HG03025 (cell line): ENCODE measurements around the gene HTATIP2.
A peak's percentile ranks its signal among the peaks of the same experiment; 100 is the strongest.
"Not testable (repeated sequence)": the region's sequence is repeated elsewhere in the genome, so short reads cannot be mapped to it uniquely, and the experiment has no call there.

Source experiments
- ATAC-seq: cut with Tn5 transposase; IDR thresholded peaks from one replicate; pipeline ENCODE4 v1.9.1; 2021; ENCODE audit warnings: mild to moderate bottlenecking, moderate library complexity; ENCODE audit not compliant: unreplicated experiment, low FRiP score

HTATIP2 gene

DNA sequence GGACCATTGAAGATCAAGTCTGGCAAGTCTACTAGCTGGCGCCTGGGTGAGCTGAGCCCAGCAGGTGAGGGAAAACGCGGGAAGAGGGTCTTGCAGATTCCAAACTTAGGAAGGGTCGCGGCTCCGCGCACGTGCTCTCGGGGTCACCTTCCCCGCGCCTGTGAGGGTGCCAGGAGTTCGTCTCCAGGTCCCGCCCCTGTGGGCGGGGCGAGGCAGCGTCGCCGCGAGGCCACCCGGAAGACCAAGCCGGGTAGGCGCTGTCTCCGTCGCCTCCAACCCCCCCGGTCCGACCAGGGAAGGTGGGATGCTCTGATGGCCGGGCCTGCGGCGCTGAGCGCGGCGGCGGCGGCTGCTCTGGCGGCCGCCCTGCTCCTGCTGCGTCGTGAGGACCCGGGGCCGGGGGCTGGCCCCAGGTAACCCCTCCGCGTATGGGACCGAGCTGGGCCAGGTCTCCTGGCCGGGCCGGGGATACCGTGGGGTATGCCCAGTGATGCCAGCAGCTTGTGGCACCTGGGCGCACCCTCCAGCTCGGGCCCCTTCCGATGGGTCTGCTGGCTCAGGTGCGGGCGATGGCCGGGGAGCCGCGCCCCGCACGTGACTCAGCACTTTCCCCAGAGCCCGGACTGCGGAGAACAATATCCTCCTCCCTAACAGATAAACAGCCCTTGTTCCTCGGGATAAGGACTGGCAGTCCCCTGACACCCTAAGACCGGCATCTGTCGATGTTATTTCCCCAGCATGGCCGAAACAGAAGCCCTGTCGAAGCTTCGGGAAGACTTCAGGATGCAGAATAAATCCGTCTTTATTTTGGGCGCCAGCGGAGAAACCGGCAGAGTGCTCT is at the start of gene HTATIP2:
TSS of gene HTATIP2 (plus strand) at position 215 of the 841 bp plus-strand sequence. CDS start at position 739, 524 bp downstream.
- peak; percentile 94 for ATAC-seq

DNA sequence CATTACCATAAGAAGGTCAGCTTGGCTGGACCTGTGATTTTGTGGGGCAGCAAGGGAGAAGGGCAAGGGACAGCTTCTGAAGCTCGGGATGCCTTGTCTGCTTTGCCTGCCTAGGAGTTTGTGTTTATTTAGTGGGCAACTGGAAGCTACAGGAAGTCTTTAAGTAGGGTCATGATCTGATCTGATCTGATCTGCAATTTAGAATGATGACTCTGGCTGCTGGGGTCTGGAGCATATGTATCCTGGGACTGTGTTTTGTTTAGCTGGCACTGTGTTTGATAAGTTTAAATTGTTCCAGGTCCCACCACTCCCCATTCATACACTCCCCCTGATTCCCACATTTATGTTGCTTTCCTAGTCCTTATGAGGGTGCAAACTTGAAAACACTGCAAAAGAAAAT is 47.7 kb upstream of the HTATIP2 start:
- ATAC-seq, result no peak

DNA sequence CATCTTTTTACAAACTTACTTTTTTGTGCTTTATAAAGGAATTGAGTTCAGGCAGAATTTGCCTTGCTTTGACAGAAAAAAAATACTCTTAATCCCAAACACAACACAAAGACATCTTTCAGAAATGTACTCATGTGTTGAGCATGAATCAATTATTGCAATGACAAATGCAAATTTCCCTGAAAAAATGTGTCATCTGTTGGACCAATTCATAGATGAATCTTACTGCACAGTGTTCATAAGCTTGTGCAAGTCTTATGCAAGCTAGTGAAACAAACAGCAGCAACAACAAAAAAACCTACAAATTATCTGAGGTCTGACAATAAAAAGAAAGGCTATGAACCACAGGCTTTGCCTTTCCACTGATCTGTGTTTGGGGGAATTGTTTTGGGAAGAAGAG is 42.3 kb upstream of the HTATIP2 start:
- no peak for ATAC-seq

DNA sequence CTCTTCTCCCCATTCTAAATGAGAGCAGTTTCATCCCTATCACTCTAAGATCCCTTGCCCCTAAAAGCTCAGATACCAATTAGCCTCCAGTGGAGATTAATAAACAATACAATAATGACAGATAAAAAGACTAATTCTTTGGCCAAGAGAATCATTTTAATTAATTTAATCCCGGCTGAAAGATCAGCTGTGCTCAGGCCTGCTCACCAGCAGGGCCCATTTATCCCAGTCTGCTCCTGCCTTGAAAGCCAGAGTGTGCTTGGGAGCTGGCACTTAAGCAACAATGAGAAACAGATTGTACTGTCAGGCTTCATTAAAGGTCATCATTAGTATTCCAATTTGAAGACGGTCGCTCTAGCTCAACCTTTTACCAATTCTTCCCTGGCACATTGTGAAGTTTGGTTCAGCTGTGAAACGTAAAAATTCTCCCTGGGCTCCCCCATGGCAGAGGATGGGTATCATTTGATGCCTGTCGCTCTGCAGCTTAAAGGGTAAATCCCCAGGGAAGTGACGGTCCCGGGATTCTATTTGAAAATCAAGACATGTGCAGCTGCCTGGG is 36.1 kb upstream of the HTATIP2 start:
- ATAC-seq, result no peak

DNA sequence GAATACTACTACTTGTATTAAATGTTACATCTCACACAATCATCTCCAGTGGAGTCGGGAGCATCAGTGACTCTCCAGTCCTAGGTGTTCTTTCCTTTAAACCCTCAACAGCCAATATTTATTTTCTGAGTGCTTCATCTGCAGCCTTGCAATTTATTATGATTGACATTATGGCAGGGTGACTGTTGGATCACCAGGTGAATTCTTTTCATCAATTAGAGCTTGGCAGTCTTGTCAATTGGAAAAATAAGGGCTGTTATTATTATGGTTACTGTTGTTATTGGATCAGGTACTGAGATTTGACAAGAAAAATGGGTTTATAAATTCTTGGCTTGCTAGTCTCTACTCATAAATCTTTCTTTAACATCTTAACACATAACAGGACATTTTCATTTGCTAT is 27.5 kb upstream of the HTATIP2 start:
- ATAC-seq, result no peak

DNA sequence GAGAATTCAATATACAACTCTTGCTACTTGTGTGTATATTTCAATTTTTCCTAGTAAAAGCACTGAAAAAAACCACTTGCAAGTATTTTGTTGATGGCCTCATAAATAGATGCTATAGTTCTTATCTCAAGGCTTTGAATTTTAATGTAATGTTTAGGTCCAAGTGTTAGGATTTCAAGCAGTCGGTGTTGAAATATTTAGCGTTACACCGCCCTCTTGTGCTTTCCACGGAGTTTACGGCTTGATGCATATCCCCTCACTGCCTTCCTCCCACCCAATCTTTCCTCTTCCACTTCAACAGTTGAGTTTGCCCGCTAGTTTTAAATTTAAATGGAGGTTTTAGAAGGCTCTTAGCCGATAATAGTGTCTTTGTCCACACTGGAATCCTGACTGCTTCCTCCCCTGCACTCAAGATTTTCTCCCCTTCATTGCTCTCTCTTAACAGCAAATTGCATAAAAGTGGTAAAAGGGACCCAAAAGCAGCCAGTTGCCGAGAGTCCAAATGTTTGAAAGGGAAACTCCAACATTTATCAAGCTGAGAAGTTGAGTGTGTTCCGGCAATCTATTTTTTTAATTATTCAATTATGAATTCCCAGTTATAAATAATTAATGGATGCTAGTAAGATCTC is 25.9 kb upstream of the HTATIP2 start:
- no peak for ATAC-seq

DNA sequence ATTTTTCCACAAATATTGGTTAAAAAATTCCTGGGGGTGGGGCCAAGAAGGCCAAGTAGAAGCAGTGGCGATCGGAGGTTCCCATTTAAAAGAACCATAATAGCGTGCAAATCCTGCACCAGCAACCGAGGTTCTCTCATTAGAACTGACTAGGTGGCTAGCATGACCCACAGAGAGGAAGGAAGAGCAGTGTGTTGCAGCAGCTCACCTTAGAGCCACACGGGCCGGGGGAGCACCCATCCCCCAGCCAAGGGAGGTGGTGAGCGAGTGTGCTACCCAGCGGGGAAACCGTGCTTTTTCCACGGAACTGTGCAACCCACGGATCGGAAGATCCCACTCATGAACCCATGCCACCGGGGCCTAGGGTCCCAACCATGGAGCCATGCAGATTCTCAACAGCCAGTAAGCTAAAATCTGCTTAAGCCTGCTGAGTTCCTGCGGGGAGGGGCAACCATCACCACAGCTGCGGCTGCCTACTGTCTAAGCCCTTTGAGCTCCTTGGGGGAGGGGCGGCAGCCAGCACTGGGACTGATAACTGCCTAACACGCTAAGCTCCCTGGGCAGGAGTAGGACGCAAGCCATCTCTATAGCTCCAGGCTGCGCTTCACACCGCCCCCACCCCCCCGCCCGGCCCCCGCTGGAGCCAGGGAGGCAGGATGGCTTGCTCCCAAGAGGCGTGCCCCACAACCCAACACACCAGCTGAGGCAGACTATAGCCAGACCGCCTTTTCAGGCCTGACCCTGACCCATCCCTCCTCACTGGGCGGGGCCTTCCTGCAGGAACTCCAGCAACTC is 21.0 kb upstream of the HTATIP2 start:
- no peak for ATAC-seq

DNA sequence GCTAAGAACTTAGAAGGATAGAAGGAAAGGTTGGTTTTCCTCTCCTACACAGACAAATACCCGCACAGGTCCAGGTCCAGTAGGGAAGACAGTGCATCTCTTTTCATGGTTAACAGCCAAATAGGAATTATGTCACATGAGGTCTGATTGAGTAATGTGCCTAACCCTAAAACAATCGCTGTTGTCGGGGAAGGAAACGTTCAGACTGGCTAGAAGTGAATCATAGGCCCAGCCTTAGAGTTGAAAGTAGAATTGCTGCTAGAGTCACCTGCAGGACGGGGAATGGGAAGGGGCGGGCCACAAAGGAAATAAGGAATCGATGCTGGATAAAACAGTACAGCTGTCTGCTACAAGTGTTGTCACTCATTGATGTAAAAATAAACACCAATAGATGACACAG is 12.4 kb upstream of the HTATIP2 start:
- no peak for ATAC-seq

DNA sequence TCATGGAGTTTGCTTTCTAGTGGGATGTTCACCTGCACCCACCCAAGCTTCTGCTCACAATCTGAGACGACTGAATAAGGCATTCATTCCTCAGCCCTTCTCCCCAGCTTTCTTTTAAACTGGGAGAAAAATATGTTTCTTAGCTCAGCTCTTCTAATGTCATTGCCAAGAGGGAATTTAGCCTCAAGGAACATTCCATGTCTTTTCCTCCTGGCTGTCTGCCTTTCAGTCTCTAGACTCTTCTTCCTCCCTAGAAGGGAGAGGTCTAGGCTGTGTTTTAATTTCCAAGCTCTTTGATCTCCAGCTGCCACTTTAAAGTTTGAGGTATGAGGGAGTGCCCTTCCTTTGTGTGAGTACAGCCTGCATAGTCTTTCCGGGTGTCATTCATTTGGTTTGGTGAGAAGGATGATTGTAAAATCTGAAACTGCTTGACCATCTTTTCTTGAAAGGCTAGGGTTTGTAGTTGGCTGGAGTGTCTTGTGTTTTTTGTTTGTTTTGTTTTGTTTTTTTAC is 11.7 kb upstream of the HTATIP2 start:
- no peak for ATAC-seq

DNA sequence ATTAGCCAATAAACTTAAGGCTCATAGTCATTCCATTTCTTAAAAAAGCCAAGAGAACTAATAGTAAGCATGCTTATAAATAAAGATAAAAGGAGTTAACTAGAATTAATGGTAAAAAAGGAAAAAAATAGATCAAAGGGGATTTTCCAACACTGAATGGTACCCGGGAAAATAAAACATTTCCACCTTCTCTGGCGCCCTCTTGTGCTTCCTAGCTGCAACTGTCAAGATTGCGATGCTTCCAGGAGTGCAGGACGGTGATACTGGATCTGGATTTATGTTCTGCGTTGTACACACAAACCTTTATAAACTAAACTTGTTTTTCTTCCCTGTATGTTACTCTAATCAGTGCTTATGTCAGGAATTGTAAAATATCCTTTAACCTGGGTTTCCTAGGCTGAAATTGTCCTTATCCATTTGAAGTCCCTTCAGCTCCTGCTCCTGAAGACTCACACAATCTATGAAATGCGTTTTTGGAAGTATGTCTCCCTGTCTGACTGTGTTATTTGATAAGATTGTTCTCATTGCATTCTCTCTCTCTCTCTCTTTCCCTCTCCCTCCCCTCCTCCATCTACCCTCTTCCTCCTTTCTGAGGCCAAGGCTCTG is 9.6 kb upstream of the HTATIP2 start:
- ATAC-seq, result no peak

DNA sequence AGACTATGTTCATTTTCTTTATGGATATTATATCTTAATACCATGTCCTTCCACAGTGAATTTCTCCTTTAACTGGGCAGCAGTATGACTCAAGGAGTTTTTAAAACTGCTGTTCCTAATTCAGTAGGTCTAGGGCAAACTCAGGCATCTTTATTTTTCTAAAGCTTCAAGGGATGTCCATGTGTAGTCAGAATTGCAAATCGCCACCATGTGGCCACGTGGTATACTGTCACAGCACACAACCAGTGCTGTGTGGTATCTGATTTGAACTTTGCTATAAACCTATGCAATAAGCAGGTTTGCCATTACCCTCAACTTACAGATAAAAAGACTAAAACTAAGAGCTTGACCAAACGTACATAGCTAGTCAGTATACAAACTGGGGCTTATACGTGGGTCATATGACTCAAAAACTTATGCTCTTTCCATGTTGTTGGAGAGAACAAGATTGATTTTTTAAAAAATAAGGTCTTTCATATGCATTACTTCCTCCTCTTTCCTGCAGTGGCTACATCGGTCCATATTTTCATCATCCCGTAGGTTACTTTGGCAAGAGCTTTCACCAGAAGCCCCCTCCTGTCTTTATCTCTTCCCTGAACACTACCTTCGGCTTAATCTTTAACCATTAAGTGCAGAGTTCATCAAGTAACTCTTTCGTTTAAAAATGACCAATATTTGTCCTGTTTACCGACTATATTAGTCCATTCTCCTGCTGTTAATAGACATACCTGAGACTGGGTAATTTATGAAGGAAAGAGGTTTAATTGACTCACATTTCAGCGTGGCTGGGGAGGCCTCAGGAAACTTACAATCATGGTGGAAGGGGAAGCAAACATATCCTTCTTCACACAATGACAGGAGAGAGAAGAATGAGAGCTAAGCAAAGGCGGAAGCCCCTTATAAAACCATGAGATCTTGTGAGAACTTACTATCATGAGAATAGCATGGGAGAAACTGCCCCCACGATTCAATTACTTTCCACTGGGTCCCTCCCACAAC is 8.0 kb upstream of the HTATIP2 start:
- ATAC-seq, result peak; percentile 59

DNA sequence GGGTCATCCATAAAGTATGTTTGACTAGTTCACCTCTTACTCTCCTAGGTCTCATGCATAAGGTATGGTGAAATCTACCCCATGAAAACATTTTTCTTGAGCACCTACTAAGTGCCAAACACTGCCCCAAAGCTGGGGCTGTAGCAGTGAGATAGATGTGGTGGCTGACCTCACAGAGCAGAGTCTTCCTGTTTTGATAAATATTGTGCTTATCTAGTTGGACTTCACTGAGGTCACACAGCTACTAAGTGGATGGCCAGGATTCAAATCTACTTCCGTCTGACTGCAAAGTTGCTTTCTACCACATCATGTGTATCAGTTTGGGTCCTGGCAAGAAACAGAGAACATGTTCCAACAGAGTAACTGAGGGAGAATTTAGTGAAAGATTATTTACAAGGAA is 6.4 kb upstream of the HTATIP2 start:
- no peak for ATAC-seq

DNA sequence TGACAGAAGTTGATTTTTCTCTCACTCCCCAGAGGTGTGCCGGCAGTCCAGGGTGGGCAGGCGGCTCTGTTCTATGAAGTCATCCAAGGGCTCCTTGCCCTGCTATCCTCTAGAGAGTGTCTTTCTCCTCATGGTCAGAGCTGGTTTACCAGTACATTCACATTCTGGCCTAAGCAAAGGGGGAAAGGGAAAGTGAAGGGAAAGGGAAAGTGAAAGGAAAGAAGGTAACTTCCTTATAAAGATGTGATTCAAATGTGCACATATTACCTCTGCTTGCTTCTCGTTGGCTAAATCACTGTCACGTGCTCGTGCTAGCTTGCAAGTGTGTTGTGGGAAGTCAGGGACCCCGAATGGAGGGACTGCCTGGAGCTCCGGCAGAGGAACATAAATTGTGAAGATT is 2.9 kb upstream of the HTATIP2 start:
- no peak for ATAC-seq

DNA sequence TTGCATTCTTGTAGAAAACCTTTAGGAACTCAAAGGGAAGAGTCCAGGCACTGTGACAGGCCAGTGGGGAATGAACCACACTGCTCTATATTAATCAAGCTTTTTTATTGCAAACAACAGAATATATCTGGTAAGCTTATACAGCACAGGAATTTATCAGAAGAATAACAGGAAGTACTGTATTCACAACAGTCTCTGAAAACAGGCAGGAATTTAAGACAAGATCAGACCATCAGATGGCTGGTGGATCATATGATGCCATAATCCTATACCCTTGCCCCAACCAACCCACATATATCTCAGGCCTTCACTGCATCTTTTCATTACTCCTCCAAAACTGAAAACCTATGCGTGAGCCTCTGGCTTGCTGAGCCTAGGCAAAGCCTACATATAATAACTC is 1.0 kb upstream of the HTATIP2 start:
- ATAC-seq, result no peak

DNA sequence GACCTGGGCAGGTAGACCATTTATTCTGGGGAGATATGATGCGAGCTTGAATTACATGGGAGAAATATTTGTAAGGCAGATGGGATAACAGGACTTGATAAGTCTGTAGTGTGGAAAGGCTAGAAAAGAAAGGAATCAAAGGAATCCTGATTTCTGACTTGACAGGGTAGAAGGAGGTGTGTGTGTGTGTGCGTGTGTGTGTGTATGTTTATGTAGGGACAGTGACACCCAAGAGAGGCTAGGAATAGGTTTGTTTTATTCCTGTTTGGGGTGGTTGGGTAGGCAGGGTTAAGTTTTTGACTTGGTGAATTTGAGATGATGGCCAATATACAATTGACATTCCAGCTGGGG is 390 bp upstream of the HTATIP2 start:
- ATAC-seq, result peak; percentile 17

DNA sequence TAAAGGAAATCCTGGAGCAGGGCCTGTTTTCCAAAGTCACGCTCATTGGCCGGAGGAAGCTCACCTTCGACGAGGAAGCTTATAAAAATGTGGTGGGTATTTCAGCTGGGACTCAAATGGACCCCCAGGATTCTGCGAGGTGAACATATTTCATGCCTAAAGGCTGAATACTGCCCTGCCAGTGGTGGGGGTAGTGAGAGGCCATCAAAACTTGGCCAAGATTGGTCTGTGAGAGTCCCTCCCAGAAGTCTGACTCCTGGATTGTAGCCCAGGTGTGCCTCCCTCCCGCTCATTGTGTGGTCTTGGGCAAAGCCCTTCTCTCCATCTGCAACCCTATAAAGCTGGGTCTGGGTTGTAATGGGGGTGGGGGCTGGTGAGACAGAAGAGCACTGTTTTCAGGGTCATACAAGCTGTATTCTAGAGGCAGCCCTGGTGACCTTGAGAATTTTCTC is 853 bp downstream of the HTATIP2 start:
- ATAC-seq, result no peak

DNA sequence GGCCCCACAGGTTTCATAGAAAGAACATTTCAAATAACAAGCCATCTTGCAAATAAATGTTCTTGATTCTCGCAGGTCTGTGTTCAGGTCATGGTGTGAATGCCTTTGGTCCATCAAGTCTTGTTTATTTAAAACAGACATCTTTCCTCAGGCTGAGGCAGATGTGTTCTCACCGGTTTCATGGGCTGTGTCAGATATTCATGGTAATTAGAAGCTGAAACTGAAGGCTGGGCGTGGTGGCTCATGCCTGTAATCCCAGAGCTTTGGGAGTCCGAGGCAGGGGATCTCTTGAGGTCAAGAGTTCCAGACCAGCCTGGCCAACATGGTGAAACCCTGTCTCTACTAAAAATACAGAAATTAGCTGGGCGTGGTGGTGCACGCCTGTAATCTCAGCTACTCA is 2.0 kb downstream of the HTATIP2 start:
- ATAC-seq, result not testable (repeated sequence)

DNA sequence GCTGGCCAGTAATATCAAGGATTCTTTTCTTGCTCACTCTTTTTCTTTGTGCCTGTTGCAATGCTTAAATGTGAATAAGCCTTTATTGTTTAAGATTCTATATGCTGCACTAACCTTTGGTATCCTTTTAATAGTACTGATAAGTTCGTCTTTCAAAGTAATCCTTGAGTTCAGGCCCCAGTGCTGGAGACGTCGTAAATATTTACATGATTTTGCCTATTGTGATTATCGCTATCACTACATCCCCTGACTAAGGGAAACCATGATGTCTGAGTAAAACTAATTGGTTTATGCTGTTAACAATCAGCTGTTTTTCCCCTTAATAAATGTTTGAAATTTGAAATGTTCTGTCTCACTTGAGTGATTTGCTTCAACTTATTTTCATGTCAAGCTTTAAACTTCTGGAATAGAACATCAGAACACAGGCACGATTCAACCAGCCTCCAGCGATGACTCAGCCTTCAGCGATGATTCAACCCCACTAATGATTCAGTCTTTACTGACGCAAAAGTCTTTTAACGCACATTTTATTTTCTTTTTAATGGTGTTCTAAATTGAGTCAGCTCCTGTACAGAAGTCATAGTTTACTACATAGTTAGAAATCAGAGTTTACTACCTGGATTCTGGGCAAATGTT is 3.9 kb downstream of the HTATIP2 start:
- no peak for ATAC-seq

DNA sequence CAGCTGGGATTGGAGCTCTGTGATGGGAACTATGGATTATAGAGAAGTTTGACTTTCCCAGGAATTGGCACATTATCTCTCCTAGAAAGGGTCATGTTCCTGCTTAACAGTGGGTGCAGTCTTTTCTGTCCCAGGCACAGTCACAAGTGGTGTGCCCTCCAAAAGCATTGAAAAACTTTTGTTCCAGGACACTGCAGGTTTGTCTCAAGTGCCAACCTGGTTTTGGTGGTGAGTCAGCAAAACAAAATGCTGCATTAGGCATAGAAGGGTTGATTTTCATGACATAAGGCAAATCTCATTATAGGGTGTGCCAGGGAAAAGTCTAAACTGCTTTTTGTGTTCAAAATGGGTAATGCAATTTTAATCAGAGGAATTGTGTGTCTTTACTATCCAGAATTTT is 4.9 kb downstream of the HTATIP2 start:
- ATAC-seq, result no peak
